H1 (cell line): ENCODE data around the gene UBE2Q2. TPM values are rescaled to one million over a fixed set of nuclear protein-coding genes. Genes with fewer than 3 reads are reported as not detected.

Experiments
- BCL11A ChIP-seq, 2 experiments: IDR thresholded peaks; one replicate each; pipeline ENCODE4 v1.6.1; 2011; ENCODE audit warnings: low read depth in 2 of 2, low read length in 2 of 2, mild to moderate bottlenecking in 2 of 2
- CBX8 ChIP-seq: fragments of 300-800, 300-1000 bp; sonication (generic); IDR thresholded peaks from 2 replicates; pipeline ENCODE4 v1.7.1; 2016; ENCODE audit warnings: low read depth, low read length, borderline replicate concordance
- CREB1 ChIP-seq: IDR thresholded peaks from 2 replicates; pipeline ENCODE4 v1.6.1; 2012; ENCODE audit warnings: inconsistent platforms
- KDM1A ChIP-seq: fragments of 200-600, 300-600 bp; sonication (generic); IDR thresholded peaks from 2 replicates; pipeline ENCODE4 v1.7.1; 2016; ENCODE audit warnings: mild to moderate bottlenecking, low read length, borderline replicate concordance
- NRF1 ChIP-seq: IDR thresholded peaks from 2 replicates; pipeline ENCODE4 v1.6.1; 2011; ENCODE audit warnings: mild to moderate bottlenecking, low read depth, low read length, improper control_type of control experiment
- POLR2AphosphoS5 ChIP-seq: IDR thresholded peaks from 2 replicates; pipeline ENCODE4 v1.6.1; 2011; ENCODE audit warnings: low read depth, low read length
- RNF2 ChIP-seq: fragments of 200-900, 300-1000 bp; sonication (generic); IDR thresholded peaks from 2 replicates; pipeline ENCODE4 v1.7.1; 2016; ENCODE audit warnings: borderline replicate concordance, low read depth, mild to moderate bottlenecking, antibody characterized with exemption, low read length; ENCODE audit not compliant: poor library complexity, severe bottlenecking; ENCODE audit errors: missing control alignments
- SIX5 ChIP-seq: IDR thresholded peaks from 2 replicates; pipeline ENCODE4 v1.6.1; 2011; ENCODE audit warnings: mild to moderate bottlenecking, low read depth, low read length
- SP4 ChIP-seq: IDR thresholded peaks from 2 replicates; pipeline ENCODE4 v1.6.1; 2012; ENCODE audit warnings: low read length, inconsistent platforms
- polyA plus RNA-seq, 7 experiments: library from polyadenylated mRNA; depleted of rRNA in 3 of 7; stranded (reverse) in 5 of 7; unstranded in 2 of 7; fragments of >200 nt in 5 of 7; fragments of 200-250 nt in 2 of 7; gene quantifications; 1 replicate in 5 of 7; 2 replicates in 1 of 7; 4 replicates in 1 of 7; pipeline versions ENCODE4 v1.2.1 to v1.2.3, GENCODE V29; 2011 to 2013; ENCODE audit warnings: missing spikeins in 2 of 7, mixed read lengths in 2 of 7
- total RNA-seq: library from RNA; stranded (reverse); fragmentation: NEBNext Ultra II Directional; extraction: Animal tissue kit (Norgen Biotek cat#: 25700); gene quantifications from 2 replicates; pipeline ENCODE4 v1.2.1, GENCODE V29; 2021
- TF ChIP-seq, protein P1 (sequence below): fragments of 300-600 bp; sonication (generic); IDR thresholded peaks from 2 replicates; pipeline ENCODE4 v1.7.1; 2012; ENCODE audit warnings: low read length, moderate library complexity, mild to moderate bottlenecking, inconsistent platforms; ENCODE audit not compliant: insufficient replicate concordance

UBE2Q2 gene
- total and polyA plus RNA-seq, 2 of the 8 experiments (the other 6 are each of a cell fraction or from before 2014, with no cell fraction given) = 10.1 to 22.7 TPM

DNA sequence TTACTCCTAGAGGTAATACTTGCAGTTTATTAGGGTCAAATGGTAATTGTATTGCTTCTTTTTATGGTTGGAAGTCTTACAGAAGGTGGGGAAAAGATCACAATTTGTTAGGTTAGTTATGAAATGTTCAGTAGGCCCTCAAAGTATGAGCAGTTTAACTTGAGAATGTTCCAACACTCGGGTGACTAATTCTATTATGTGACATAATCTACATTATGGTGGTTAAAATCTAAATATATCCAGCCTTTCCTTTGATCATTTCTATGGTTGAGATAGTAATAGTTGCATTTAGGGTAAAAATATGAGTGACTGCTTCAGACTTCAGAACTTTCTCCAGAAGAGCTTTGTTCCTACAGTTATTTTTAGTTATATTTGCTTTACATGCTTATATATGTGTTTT lies 40.8 kb downstream of the UBE2Q2 start (continued):
- TF ChIP-seq, protein P1, sequence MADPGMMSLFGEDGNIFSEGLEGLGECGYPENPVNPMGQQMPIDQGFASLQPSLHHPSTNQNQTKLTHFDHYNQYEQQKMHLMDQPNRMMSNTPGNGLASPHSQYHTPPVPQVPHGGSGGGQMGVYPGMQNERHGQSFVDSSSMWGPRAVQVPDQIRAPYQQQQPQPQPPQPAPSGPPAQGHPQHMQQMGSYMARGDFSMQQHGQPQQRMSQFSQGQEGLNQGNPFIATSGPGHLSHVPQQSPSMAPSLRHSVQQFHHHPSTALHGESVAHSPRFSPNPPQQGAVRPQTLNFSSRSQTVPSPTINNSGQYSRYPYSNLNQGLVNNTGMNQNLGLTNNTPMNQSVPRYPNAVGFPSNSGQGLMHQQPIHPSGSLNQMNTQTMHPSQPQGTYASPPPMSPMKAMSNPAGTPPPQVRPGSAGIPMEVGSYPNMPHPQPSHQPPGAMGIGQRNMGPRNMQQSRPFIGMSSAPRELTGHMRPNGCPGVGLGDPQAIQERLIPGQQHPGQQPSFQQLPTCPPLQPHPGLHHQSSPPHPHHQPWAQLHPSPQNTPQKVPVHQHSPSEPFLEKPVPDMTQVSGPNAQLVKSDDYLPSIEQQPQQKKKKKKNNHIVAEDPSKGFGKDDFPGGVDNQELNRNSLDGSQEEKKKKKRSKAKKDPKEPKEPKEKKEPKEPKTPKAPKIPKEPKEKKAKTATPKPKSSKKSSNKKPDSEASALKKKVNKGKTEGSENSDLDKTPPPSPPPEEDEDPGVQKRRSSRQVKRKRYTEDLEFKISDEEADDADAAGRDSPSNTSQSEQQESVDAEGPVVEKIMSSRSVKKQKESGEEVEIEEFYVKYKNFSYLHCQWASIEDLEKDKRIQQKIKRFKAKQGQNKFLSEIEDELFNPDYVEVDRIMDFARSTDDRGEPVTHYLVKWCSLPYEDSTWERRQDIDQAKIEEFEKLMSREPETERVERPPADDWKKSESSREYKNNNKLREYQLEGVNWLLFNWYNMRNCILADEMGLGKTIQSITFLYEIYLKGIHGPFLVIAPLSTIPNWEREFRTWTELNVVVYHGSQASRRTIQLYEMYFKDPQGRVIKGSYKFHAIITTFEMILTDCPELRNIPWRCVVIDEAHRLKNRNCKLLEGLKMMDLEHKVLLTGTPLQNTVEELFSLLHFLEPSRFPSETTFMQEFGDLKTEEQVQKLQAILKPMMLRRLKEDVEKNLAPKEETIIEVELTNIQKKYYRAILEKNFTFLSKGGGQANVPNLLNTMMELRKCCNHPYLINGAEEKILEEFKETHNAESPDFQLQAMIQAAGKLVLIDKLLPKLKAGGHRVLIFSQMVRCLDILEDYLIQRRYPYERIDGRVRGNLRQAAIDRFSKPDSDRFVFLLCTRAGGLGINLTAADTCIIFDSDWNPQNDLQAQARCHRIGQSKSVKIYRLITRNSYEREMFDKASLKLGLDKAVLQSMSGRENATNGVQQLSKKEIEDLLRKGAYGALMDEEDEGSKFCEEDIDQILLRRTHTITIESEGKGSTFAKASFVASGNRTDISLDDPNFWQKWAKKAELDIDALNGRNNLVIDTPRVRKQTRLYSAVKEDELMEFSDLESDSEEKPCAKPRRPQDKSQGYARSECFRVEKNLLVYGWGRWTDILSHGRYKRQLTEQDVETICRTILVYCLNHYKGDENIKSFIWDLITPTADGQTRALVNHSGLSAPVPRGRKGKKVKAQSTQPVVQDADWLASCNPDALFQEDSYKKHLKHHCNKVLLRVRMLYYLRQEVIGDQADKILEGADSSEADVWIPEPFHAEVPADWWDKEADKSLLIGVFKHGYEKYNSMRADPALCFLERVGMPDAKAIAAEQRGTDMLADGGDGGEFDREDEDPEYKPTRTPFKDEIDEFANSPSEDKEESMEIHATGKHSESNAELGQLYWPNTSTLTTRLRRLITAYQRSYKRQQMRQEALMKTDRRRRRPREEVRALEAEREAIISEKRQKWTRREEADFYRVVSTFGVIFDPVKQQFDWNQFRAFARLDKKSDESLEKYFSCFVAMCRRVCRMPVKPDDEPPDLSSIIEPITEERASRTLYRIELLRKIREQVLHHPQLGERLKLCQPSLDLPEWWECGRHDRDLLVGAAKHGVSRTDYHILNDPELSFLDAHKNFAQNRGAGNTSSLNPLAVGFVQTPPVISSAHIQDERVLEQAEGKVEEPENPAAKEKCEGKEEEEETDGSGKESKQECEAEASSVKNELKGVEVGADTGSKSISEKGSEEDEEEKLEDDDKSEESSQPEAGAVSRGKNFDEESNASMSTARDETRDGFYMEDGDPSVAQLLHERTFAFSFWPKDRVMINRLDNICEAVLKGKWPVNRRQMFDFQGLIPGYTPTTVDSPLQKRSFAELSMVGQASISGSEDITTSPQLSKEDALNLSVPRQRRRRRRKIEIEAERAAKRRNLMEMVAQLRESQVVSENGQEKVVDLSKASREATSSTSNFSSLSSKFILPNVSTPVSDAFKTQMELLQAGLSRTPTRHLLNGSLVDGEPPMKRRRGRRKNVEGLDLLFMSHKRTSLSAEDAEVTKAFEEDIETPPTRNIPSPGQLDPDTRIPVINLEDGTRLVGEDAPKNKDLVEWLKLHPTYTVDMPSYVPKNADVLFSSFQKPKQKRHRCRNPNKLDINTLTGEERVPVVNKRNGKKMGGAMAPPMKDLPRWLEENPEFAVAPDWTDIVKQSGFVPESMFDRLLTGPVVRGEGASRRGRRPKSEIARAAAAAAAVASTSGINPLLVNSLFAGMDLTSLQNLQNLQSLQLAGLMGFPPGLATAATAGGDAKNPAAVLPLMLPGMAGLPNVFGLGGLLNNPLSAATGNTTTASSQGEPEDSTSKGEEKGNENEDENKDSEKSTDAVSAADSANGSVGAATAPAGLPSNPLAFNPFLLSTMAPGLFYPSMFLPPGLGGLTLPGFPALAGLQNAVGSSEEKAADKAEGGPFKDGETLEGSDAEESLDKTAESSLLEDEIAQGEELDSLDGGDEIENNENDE = no peak
- no peak for TF ChIP-seq SIX5
- no peak for TF ChIP-seq RNF2
- no peak for TF ChIP-seq SP4
- TF ChIP-seq POLR2AphosphoS5 = no peak
- no peak for TF ChIP-seq NRF1
- TF ChIP-seq KDM1A = no peak
- no peak for TF ChIP-seq CBX8
- no peak for TF ChIP-seq BCL11A (IDR thresholded peaks at IDR 0.05; ENCODE audit: low read depth in 2 of 2, low read length in 2 of 2)
- TF ChIP-seq CREB1 = no peak
